ENCODE results near the gene SERTAD4.

Gene SERTAD4

DNA sequence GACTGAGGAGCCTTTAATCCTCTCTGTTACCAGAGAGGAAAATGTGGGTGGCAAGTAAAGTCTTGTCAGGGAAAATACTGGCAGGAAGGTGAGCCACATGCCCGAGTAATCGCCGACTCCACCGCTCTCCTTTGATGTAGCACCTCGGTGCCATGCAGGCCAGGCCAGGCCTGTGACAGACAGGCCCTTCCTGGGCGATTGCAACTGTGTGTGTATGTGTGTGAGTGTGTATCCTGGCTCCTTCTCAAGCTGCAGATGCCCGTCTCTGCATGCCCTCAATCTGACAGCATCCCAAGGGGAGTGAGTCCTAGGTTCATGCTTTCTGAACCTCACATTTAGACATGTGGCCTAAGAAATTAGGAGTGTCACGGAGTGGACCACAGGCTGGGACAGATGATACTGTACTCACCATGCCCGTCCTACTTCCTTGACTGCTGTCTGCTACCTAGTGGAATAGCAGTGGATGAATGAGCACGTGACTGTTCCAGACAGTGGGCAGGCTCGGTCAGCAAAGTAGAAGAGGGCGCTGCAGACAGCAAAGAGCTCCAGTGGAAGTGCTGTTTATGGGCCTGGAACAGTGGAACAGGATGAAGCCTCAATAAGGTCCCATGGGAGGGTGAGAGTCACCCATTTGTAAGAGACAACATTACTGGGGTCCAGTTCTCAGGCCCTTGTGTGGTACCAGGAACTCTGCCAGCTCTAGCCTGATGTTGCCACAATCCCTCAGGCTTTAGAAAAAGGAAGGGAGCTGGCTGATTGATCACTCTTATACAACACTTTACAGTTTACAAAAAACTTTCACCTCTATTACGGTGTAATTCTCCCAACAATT is 25.3 kb downstream of the SERTAD4 start:
- H3K4me3 ChIP-seq (ENCODE audit: control insufficient read depth, low read depth, low read length), result no peak overlapping the region
- peak; percentile 61 for DNase-seq (ENCODE audit: low read depth)
- TF ChIP-seq, protein P1, sequence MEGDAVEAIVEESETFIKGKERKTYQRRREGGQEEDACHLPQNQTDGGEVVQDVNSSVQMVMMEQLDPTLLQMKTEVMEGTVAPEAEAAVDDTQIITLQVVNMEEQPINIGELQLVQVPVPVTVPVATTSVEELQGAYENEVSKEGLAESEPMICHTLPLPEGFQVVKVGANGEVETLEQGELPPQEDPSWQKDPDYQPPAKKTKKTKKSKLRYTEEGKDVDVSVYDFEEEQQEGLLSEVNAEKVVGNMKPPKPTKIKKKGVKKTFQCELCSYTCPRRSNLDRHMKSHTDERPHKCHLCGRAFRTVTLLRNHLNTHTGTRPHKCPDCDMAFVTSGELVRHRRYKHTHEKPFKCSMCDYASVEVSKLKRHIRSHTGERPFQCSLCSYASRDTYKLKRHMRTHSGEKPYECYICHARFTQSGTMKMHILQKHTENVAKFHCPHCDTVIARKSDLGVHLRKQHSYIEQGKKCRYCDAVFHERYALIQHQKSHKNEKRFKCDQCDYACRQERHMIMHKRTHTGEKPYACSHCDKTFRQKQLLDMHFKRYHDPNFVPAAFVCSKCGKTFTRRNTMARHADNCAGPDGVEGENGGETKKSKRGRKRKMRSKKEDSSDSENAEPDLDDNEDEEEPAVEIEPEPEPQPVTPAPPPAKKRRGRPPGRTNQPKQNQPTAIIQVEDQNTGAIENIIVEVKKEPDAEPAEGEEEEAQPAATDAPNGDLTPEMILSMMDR (conservative IDR thresholded peaks at IDR 0.05; ENCODE audit: control insufficient read depth, insufficient read depth, low read depth, low read length), result no peak

DNA sequence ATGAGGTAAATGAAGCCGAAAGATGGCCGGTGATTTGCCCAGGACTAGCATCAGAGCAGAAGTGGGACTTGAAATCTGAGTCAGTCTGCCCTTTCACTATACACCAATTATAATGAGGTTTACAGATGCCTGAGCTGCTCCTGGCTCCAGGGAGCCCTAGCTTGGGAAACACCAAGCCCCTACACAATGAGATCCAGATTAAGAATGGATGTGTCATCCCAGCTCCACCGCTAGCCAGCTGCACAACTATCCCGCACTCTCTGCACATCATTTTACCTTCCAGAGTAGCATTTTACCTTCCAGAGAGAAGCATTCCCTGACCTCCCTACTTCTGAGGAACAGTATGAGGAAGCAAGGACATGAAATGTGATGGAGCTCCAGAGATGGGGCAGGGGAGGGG is 27.0 kb downstream of the SERTAD4 start:
- peak; percentile 94 for DNase-seq (ENCODE audit: low read depth)
- TF ChIP-seq, protein P1 (conservative IDR thresholded peaks at IDR 0.05; ENCODE audit: control insufficient read depth, insufficient read depth, low read depth, low read length), result no peak
- no peak overlapping the region for H3K4me3 ChIP-seq (ENCODE audit: control insufficient read depth, low read depth, low read length)

DNA sequence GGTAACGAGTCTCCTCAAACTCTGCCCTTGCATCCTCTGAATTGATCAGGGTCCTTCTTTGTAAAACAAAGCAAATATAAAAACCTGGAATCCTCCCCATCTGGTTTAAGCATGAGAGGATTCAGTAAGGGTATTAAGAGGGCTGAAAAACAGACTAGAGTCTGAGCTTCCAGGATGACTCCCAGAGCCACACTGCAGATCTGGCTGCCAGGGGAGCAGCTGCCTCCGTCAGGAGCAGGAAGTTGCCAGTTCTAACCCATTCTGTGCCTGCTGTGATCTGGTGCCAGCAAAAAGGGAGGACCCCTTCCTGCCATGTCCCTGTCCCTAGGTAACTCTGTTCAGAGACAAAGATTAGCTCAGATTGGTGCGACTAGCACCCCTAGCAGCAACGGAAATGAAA is 27.5 kb downstream of the SERTAD4 start:
- DNase-seq (ENCODE audit: low read depth), result peak; percentile 48
- no peak overlapping the region for H3K4me3 ChIP-seq (ENCODE audit: control insufficient read depth, low read depth, low read length)
- TF ChIP-seq, protein P1 (conservative IDR thresholded peaks at IDR 0.05; ENCODE audit: control insufficient read depth, insufficient read depth, low read depth, low read length), result no peak

DNA sequence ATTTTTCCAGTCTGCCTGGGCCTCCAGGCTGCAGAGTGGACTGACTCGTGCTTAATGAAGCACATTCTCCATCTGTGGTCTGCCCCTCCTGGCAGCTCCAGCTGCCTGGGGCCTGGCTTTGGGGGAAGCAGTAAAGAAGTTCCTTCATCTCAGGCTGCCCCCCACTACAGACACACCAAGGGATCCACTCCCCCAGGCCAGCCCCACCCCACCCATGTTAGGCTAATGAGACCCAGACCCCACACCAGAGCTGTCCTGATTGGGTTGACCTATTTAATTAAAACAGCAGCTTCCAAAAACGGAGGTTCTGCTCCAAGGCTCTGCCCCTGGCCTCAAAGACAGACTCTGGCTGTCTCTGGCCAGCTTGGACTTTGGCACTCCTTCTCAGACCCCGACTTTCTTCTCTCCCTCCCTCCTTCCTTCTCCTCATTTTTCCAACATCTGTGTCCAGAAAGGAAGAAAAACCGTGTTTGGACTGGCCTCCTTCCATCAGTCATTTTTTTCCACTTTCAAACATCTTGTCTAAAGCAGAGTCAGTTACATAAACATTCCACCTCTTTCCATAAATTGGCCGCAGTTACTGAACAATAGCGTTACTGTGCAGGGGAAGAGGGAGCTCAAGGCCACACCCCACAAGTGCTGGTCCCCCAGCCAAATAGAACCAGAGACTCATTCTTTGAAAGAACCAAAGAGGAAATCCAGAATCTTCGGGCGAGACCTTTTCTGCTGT is 29.7 kb downstream of the SERTAD4 start:
- peak; percentile 89 for DNase-seq (ENCODE audit: low read depth)
- TF ChIP-seq, protein P1 (conservative IDR thresholded peaks at IDR 0.05; ENCODE audit: control insufficient read depth, insufficient read depth, low read depth, low read length), result no peak
- H3K4me3 ChIP-seq (ENCODE audit: control insufficient read depth, low read depth, low read length), result no peak overlapping the region

DNA sequence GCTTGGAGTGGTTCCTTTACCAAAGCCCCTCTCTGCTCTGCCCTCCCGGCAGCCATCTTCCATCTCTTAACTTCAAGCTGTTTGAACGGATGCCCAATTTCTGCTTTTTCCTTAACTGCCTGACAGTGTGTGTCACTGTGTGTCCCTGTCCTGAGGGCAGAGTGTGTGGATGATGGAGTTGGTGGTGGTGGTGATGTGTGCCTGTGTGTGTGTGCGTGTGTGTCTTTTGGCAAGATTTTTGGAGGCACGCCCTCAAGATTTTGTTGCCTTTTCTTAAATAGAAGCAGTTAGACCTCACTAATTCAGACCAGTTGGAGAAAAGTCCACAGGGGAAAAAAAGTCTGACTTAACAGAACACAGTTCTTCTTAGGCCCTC is 30.3 kb downstream of the SERTAD4 start:
- TF ChIP-seq, protein P1 (conservative IDR thresholded peaks at IDR 0.05; ENCODE audit: control insufficient read depth, insufficient read depth, low read depth, low read length), result no peak
- peak; percentile 79 for DNase-seq (ENCODE audit: low read depth)
- no peak overlapping the region for H3K4me3 ChIP-seq (ENCODE audit: control insufficient read depth, low read depth, low read length)

DNA sequence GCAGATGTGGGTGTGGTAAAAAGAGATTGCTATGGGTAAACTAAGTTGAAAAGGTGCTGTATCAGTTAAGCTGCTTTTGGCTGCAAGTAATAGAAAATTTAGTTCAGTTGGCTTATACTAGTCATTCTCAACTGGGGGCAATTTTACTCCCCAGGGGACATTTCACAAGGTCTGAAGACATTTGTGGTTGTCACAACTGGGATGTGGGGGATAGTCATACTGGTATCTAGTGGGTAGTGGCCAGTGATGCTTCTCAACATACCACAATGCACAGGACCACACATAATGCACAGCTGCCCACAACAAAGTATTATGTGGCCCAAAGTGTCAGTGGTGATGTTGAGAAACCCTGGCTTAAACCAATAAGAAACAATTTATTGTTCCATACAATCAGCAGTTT is 31.4 kb downstream of the SERTAD4 start:
- no peak overlapping the region for H3K4me3 ChIP-seq (ENCODE audit: control insufficient read depth, low read depth, low read length)
- DNase-seq (ENCODE audit: low read depth), result no peak
- TF ChIP-seq, protein P1 (conservative IDR thresholded peaks at IDR 0.05; ENCODE audit: control insufficient read depth, insufficient read depth, low read depth, low read length), result no peak

Data from fibroblast of mammary gland (primary cell).